NCI-H748 (cell line): ENCODE data around the gene ATP8B1.
A peak's percentile ranks its signal among the peaks of the same experiment; 100 is the strongest.
"Not testable (repeated sequence)": the region's sequence is repeated elsewhere in the genome, so short reads cannot be mapped to it uniquely, and the experiment has no call there.

Experiments used
- DNase-seq: peaks from one replicate; lab custom pipeline; 2025; ENCODE audit not compliant: unreplicated experiment; lab: John Stamatoyannopoulos, UW

Gene ATP8B1

GRCh38 chr18:57771193-57771592 lies 31.9 kb downstream of the ATP8B1 start:
- peak; percentile 87 for DNase-seq

GRCh38 chr18:57768537-57769326 lies 34.4 kb downstream of the ATP8B1 start:
- DNase-seq, result peak; percentile 60

- no peak for DNase-seq
These were observed 35.7 kb downstream of the ATP8B1 start for GRCh38 chr18:57767259-57768050.

GRCh38 chr18:57764995-57765394 lies 38.1 kb downstream of the ATP8B1 start:
- DNase-seq, result no peak

GRCh38 chr18:57764087-57764486 lies 39.0 kb downstream of the ATP8B1 start:
- no peak for DNase-seq

- no peak for DNase-seq
These were observed 40.4 kb downstream of the ATP8B1 start for GRCh38 chr18:57762686-57763085.

GRCh38 chr18:57759650-57760049 lies 43.5 kb downstream of the ATP8B1 start:
- no peak for DNase-seq

GRCh38 chr18:57755473-57756067 lies 47.5 kb downstream of the ATP8B1 start:
- DNase-seq, result peak; percentile 35

GRCh38 chr18:57754577-57755338 lies 48.4 kb downstream of the ATP8B1 start:
- DNase-seq, result peak; percentile 19

GRCh38 chr18:57753063-57753462 lies 50.1 kb downstream of the ATP8B1 start:
- no peak for DNase-seq

- peak; percentile 31 for DNase-seq
These were observed 53.5 kb downstream of the ATP8B1 start for GRCh38 chr18:57749604-57749970.

- peak; percentile 85 for DNase-seq
These were observed 54.1 kb downstream of the ATP8B1 start for GRCh38 chr18:57748770-57749603.

- DNase-seq, result peak; percentile 62
These were observed 55.1 kb downstream of the ATP8B1 start for GRCh38 chr18:57747809-57748680.

- peak; percentile 88 for DNase-seq
These were observed 58.9 kb downstream of the ATP8B1 start for GRCh38 chr18:57744211-57744694.

GRCh38 chr18:57743008-57743407 lies 60.1 kb downstream of the ATP8B1 start:
- peak; percentile 12 for DNase-seq

- no peak for DNase-seq
These were observed 61.8 kb downstream of the ATP8B1 start for GRCh38 chr18:57741273-57741672.

GRCh38 chr18:57738078-57738477 lies 65.0 kb downstream of the ATP8B1 start:
- DNase-seq, result no peak

- DNase-seq, result no peak
These were observed 65.6 kb downstream of the ATP8B1 start for GRCh38 chr18:57737400-57738060.

GRCh38 chr18:57735042-57735441 lies 68.1 kb downstream of the ATP8B1 start:
- not testable (repeated sequence) for DNase-seq
